ENCODE results near the gene CTPS1.

DNA sequence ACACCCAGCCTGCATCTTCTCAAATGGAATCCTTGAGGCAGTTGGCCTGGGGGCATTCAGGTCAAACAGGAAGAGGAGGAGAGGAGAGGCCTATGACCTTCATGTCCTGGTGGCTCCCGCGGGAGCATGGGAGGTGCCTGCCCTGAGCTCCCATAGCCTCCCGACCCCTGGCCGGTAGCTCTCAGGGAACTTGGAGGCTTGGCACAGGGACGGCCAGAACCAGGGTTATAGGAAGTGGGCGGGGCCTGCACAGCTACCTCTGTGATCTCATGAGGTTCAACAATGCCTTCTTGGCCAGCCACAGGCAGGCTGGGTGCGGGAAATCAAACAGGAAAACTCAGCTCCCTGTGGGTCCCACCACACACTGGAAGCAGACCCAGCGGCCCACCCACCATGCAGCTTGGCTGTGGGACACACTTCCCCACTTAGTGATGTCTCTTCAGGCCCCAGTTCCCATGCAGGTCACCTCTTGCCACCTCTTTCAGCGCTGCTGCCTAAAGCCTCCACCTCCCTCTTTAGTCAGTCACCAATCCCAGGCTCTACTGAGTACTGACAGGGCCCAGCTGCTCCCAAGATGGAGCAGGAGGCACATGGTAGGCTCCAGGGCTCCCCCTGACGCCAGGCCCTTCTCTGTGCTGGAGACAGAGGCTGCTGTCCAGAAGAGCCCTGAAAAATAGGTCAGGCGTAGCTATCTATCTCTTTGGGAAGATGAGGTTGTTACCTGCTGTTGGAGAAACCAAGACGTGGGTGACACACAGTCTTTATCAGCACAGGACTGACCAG lies 42.2 kb downstream of the CTPS1 start, which contains the start of gene SLFNL1:
- TF ChIP-seq, protein P1, sequence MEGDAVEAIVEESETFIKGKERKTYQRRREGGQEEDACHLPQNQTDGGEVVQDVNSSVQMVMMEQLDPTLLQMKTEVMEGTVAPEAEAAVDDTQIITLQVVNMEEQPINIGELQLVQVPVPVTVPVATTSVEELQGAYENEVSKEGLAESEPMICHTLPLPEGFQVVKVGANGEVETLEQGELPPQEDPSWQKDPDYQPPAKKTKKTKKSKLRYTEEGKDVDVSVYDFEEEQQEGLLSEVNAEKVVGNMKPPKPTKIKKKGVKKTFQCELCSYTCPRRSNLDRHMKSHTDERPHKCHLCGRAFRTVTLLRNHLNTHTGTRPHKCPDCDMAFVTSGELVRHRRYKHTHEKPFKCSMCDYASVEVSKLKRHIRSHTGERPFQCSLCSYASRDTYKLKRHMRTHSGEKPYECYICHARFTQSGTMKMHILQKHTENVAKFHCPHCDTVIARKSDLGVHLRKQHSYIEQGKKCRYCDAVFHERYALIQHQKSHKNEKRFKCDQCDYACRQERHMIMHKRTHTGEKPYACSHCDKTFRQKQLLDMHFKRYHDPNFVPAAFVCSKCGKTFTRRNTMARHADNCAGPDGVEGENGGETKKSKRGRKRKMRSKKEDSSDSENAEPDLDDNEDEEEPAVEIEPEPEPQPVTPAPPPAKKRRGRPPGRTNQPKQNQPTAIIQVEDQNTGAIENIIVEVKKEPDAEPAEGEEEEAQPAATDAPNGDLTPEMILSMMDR (IDR thresholded peaks at IDR 0.05), result no peak
- TF ChIP-seq POLR2A (IDR thresholded peaks at IDR 0.05), result no peak
- no peak for TF ChIP-seq POLR2AphosphoS5 (IDR thresholded peaks at IDR 0.05)

All from breast epithelium (tissue), 3 donors.